GM12873 (cell line): Measurements from ENCODE around the gene SPINT1.

Experiments
- CTCF ChIP-seq: IDR thresholded peaks from 2 replicates; pipeline ENCODE4 v1.5.1; 2012; ENCODE audit warnings: low read depth, mild to moderate bottlenecking, moderate library complexity, low read length, control low read depth; ENCODE audit not compliant: insufficient read depth; ENCODE audit errors: missing control alignments

The SPINT1 gene

GRCh38 chr15:40875991-40876730 lies 32.3 kb downstream of the SPINT1 start:
- TF ChIP-seq CTCF, result no peak

- TF ChIP-seq CTCF, result no peak
Observed at GRCh38 chr15:40877694-40878093, 33.8 kb downstream of the SPINT1 start.

- TF ChIP-seq CTCF, result no peak
Observed at GRCh38 chr15:40878785-40879184, 34.9 kb downstream of the SPINT1 start.

- no peak for TF ChIP-seq CTCF
Observed at GRCh38 chr15:40879609-40880008, 35.8 kb downstream of the SPINT1 start.

GRCh38 chr15:40881351-40881750 lies 37.5 kb downstream of the SPINT1 start:
- no peak for TF ChIP-seq CTCF

- no peak for TF ChIP-seq CTCF
Observed at GRCh38 chr15:40886586-40886985, 42.7 kb downstream of the SPINT1 start.

- TF ChIP-seq CTCF, result no peak
Observed at GRCh38 chr15:40889112-40889511, 45.3 kb downstream of the SPINT1 start.
